Measurements from ENCODE around the gene PDZD7.

The PDZD7 gene

GRCh38 chr10:100989088-100989487 lies 41.8 kb downstream of the PDZD7 start:
- ChIA-PET POLR2A (ENCODE audit: low non-redundant PET) (interaction anchor here (0.9 to 1.0 kb wide), 2 partner anchors 8 to 9 kb away, joined by 3 read pairs; no protein-coding TSS in a partner anchor), CTCF (interaction anchor here (0.9 to 2.7 kb wide), 2 partner anchors 9 to 25 kb away, joined by 4 to 20 read pairs; no protein-coding TSS in a partner anchor)
- no peak for DNase-seq (ENCODE audit: low spot score)
- H3K27ac ChIP-seq, result no peak overlapping the region; the same call in 1 of the 2 replicates
- TF ChIP-seq CTCF (conservative IDR thresholded peaks at IDR 0.05; ENCODE audit: low read depth), result no peak

DNA sequence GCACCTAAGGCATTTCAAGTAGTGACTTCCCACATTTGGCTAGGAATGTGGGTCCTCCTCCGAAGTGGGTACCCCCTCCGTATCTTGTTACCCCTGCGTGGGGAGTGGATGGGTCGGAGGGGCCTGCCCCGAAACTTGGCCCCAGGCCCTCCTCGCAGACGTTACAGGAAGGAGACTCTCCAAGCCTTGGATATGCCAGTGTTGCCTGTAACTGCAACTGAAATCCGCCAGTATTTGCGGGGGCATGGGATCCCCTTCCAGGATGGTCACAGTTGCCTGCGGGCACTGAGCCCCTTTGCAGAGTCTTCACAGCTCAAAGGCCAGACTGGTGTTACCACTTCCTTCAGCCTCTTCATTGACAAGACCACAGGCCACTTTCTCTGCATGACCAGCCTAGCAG lies 42.8 kb downstream of the PDZD7 start:
- H3K27ac ChIP-seq, result peak overlapping the region; percentile 18
- POLR2A ChIA-PET (ENCODE audit: low non-redundant PET), result interaction anchor here (0.9 to 1.0 kb wide), 2 partner anchors 9 to 10 kb away, joined by 3 read pairs; no protein-coding TSS in a partner anchor
- CTCF ChIA-PET, result interaction anchor here (2.7 kb wide), 1 partner anchor 10 kb away, joined by 20 read pairs; no protein-coding TSS in a partner anchor
- no peak for DNase-seq (ENCODE audit: low spot score)
- TF ChIP-seq CTCF (conservative IDR thresholded peaks at IDR 0.05; ENCODE audit: low read depth), result no peak

- ChIA-PET CTCF (interaction anchor here (0.6 to 2.7 kb wide), 3 partner anchors 10 to 154 kb away, joined by 5 to 20 read pairs (median 6); partner anchors contain the start of gene LZTS2), POLR2A (ENCODE audit: low non-redundant PET) (interaction anchor here (0.5 to 1.0 kb wide), 2 partner anchors 11 to 73 kb away, joined by 3 to 8 read pairs; no protein-coding TSS in a partner anchor)
- DNase-seq (ENCODE audit: low spot score), result no peak
- peak overlapping the region; percentile 88 for H3K27ac ChIP-seq
- no peak for TF ChIP-seq CTCF (conservative IDR thresholded peaks at IDR 0.05; ENCODE audit: low read depth)
Measured at GRCh38 chr10:100987685-100988049, 43.3 kb downstream of the PDZD7 start.

DNA sequence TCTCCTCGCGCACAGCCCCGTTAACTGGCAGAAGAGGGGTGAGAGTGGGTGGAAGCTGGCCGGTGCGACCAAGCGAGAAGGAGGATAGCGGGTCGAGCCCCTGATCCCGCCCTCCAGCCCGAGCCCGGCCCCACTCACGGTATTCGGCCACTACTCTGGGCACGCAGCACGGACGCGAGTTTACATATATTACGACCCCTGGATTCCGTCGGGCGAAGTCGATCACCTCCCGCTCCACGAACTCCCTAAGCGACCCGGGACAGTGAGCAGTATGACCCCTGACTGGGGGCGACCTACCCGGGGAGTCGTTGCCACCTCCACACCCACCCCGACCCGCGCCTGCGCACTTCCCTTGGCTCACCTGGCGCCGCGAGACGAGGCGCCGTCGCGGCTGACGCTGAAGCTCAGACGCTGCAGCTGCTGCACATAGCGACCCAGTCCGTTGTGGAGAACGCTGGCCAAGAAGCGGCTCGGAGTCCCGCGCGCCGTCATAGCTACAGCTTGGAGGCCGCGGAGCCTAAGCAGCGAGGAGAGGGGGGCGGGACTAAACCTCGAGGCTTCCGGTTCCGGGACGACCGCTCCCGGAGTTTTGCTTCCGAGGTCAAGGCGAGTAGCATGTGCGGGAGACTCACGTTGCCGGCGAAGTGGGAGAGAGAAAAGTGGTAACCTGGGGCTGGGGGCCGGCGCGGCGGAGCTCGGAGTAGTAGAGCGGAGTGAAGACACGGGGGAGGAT lies 43.8 kb downstream of the PDZD7 start, which contains the start of the genes MRPL43 and TWNK:
TSS of gene MRPL43 (minus strand) at position 546 of the 733 bp plus-strand sequence. CDS start at position 492, 54 bp downstream.
TSS of gene TWNK (plus strand) at position 592 of the 733 bp plus-strand sequence. CDS start 668 bp downstream, outside the sequence.
- H3K27ac ChIP-seq, result peak within 1 kb of the TSS; percentile 88
- DNase-seq (ENCODE audit: low spot score), result peak; percentile 91
- no peak for TF ChIP-seq CTCF (conservative IDR thresholded peaks at IDR 0.05; ENCODE audit: low read depth)
- ChIA-PET POLR2A (ENCODE audit: low non-redundant PET) (interaction anchor here (0.5 kb wide), 1 partner anchor 74 kb away, joined by 8 read pairs; no protein-coding TSS in a partner anchor), CTCF (interaction anchor here (0.6 to 2.7 kb wide), 4 partner anchors 11 to 155 kb away, joined by 5 to 20 read pairs (median 6); partner anchors contain the start of gene LZTS2)

DNA sequence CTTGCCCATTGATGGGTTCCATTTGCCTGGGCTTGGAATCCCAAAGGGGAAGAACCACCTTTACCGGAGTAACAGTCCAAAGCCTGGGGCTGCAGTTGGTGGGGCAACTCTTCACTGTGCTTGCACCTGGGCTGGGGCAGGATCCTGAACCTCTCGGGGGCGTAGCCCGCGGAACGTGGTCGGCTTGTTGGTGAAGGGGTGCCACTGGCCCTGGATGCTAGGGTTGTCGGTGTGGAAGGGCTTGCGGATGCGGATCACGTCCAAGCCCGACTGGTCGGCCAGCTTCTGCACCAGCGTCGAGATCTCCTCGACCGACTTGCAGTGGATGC lies 44.3 kb downstream of the PDZD7 start:
- peak overlapping the region; percentile 88 for H3K27ac ChIP-seq
- no peak for TF ChIP-seq CTCF (conservative IDR thresholded peaks at IDR 0.05; ENCODE audit: low read depth)
- ChIA-PET POLR2A (ENCODE audit: low non-redundant PET) (no interaction called here), CTCF (interaction anchor here (0.9 to 1.8 kb wide), 4 partner anchors 11 to 102 kb away, joined by 3 to 7 read pairs (median 6); partner anchors contain the start of gene LZTS2)
- DNase-seq (ENCODE audit: low spot score), result no peak

- no peak for TF ChIP-seq CTCF (conservative IDR thresholded peaks at IDR 0.05; ENCODE audit: low read depth)
- ChIA-PET POLR2A (ENCODE audit: low non-redundant PET) (interaction anchor here (0.9 kb wide), 1 partner anchor 13 kb away, joined by 7 read pairs; no protein-coding TSS in a partner anchor), CTCF (interaction anchor here (0.6 to 1.6 kb wide), 4 partner anchors 12 to 29 kb away, joined by 3 to 7 read pairs (median 5); no protein-coding TSS in a partner anchor)
- H3K27ac ChIP-seq, result no peak overlapping the region
- no peak for DNase-seq (ENCODE audit: low spot score)
Measured at GRCh38 chr10:100985336-100985735, 45.6 kb downstream of the PDZD7 start.

Data from RWPE1 (cell line).